ENCODE results near the gene IGSF1.
"Not testable (repeated sequence)": the region's sequence is repeated elsewhere in the genome, so short reads cannot be mapped to it uniquely, and the experiment has no call there.

IGSF1 gene

DNA sequence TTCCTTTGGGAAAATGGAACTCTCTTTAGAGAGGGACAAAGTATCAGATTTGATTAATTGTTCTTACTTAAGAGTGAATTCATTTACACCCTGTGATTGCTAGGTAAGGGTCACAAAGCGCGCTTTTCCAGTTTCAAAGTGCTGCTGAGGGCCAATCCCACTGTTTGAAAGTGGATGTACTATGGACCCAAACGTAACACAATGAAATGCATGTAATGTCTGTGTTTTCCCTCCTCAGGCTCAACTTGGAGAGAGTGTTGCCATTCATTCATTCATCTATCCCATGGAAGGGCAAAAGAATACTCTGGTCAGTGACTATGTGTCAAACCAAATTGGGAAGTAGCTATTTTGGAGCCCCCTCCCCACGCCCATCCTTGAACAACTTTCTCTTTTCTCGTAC lies 16.1 kb downstream of the IGSF1 start:
- FAIRE-seq (no peak), DNase-seq (ENCODE audit: insufficient read length, low spot score) (no peak)
- no peak for TF ChIP-seq PAX5 (IDR thresholded peaks at IDR 0.05; ENCODE audit: insufficient read depth, low read length, severe bottlenecking)
- no peak for TF ChIP-seq TAF1 (IDR thresholded peaks at IDR 0.05; ENCODE audit: low read depth, low read length)
- TF ChIP-seq POLR2AphosphoS5 (IDR thresholded peaks at IDR 0.05; ENCODE audit: low read depth, low read length): no peak
- TF ChIP-seq POLR2A (IDR thresholded peaks at IDR 0.05; ENCODE audit: low read depth, low read length): no peak
- no peak for TF ChIP-seq SPI1 (IDR thresholded peaks at IDR 0.05; ENCODE audit: low read depth, low read length)

GRCh38 chrX:131271826-131272225 lies 17.3 kb downstream of the IGSF1 start:
- FAIRE-seq (no peak), DNase-seq (ENCODE audit: insufficient read length, low spot score) (no peak)
- TF ChIP-seq SPI1 (IDR thresholded peaks at IDR 0.05; ENCODE audit: low read depth, low read length): no peak
- no peak for TF ChIP-seq TAF1 (IDR thresholded peaks at IDR 0.05; ENCODE audit: low read depth, low read length)
- TF ChIP-seq POU2F2 (IDR thresholded peaks at IDR 0.05; ENCODE audit: low read depth, low read length): no peak

DNA sequence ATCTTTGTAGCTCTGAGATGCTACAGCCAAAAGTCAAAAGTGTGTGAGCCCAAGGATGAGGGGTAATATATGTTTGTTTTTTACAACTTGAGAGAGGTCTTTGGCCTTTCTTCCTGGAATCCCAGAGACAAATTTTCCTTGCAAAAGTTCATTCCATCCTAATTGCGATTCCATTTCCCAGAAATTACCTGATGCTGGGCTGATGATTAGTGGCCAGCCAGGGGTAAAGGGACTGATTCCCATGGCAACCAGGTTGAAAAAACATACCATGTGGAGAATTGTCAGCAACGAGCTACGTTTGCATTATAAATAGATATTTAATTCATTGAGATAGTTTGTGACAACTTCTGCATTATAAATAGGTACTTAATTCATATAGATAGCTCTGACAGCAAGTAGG lies 17.8 kb downstream of the IGSF1 start:
- TF ChIP-seq POLR2AphosphoS5 (IDR thresholded peaks at IDR 0.05; ENCODE audit: low read depth, low read length): no peak
- no peak for TF ChIP-seq PAX5 (IDR thresholded peaks at IDR 0.05; ENCODE audit: insufficient read depth, low read length, severe bottlenecking)
- no peak for TF ChIP-seq TAF1 (IDR thresholded peaks at IDR 0.05; ENCODE audit: low read depth, low read length)
- TF ChIP-seq POU2F2 (IDR thresholded peaks at IDR 0.05; ENCODE audit: low read depth, low read length): no peak
- no peak for TF ChIP-seq POLR2A (IDR thresholded peaks at IDR 0.05; ENCODE audit: low read depth, low read length)
- TF ChIP-seq SPI1 (IDR thresholded peaks at IDR 0.05; ENCODE audit: low read depth, low read length): no peak
- DNase-seq (ENCODE audit: insufficient read length, low spot score) (no peak), FAIRE-seq (no peak)

DNA sequence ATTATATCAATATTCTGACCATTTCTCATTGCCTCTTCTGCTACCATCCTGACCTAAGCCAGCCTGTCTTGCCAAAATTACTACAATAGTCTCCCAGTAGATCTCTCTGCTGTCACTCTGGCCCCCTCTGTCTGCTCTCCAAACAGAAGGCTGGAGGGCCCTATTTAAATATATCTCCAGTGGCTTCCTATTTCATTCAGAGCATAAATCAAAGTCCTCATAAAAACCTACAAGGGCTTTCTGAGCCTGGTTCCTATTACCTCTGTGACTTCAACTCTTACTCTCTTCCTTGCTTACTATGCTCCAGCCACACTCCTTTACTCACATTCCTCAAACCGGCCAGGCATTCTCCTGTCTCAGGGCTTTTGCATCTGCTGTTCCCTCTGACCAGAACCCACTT lies 19.0 kb downstream of the IGSF1 start:
- FAIRE-seq (no peak), DNase-seq (ENCODE audit: insufficient read length, low spot score) (no peak)
- TF ChIP-seq POLR2A (IDR thresholded peaks at IDR 0.05; ENCODE audit: low read depth, low read length) (no peak), TAF1 (IDR thresholded peaks at IDR 0.05; ENCODE audit: low read depth, low read length) (no peak), SPI1 (IDR thresholded peaks at IDR 0.05; ENCODE audit: low read depth, low read length) (no peak), POU2F2 (IDR thresholded peaks at IDR 0.05; ENCODE audit: low read depth, low read length) (no peak)

DNA sequence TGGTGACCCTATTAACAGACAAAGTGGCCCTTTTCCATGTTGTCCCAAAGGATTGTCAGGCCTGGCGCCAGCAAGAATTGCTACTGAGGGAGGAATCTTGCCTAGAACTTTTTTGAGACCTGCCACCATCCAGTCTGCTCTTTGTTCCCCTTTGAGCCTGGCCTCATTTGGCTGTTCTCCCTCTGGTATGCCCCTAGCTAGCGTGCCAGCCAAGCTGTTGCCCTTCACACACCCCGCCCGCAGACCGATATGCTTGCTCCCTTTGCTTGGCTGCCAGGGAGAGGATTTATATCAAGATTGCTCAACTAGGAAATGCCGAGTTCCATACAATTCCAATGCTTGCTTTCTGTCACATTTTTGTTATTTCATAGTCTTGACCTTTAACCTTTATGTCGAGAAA lies 24.4 kb downstream of the IGSF1 start:
- FAIRE-seq (no peak), DNase-seq (ENCODE audit: insufficient read length, low spot score) (no peak)
- TF ChIP-seq POLR2A (IDR thresholded peaks at IDR 0.05; ENCODE audit: low read depth, low read length): no peak
- TF ChIP-seq PAX5 (IDR thresholded peaks at IDR 0.05; ENCODE audit: insufficient read depth, low read length, severe bottlenecking): no peak
- no peak for TF ChIP-seq SPI1 (IDR thresholded peaks at IDR 0.05; ENCODE audit: low read depth, low read length)
- TF ChIP-seq POLR2AphosphoS5 (IDR thresholded peaks at IDR 0.05; ENCODE audit: low read depth, low read length): no peak
- no peak for TF ChIP-seq POU2F2 (IDR thresholded peaks at IDR 0.05; ENCODE audit: low read depth, low read length)
- no peak for TF ChIP-seq TAF1 (IDR thresholded peaks at IDR 0.05; ENCODE audit: low read depth, low read length)

DNA sequence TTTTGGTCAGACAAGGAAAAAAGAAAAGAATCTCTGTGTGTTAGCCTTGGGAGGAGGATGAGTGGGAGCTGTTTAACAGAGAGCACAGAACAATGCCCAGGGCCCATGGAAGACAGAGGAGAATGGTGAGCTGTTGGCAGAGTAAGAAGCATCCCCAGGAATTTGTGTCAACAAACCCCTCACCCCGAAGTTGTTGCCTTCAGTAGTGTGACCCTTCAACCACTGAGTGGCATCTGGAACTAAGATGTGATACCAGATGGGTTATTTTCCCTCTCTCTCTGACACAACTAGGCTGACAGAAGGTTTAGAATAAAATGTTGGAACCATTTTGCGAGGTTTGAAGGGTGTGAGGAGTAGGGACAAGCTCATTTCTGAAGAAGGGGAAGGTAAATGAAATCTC lies 25.1 kb downstream of the IGSF1 start:
- FAIRE-seq (no peak), DNase-seq (ENCODE audit: insufficient read length, low spot score) (no peak)
- TF ChIP-seq POLR2A (IDR thresholded peaks at IDR 0.05; ENCODE audit: low read depth, low read length) (no peak), TAF1 (IDR thresholded peaks at IDR 0.05; ENCODE audit: low read depth, low read length) (no peak), POU2F2 (IDR thresholded peaks at IDR 0.05; ENCODE audit: low read depth, low read length) (no peak), PAX5 (IDR thresholded peaks at IDR 0.05; ENCODE audit: insufficient read depth, low read length, severe bottlenecking) (no peak), SPI1 (IDR thresholded peaks at IDR 0.05; ENCODE audit: low read depth, low read length) (no peak), POLR2AphosphoS5 (IDR thresholded peaks at IDR 0.05; ENCODE audit: low read depth, low read length) (no peak)

DNA sequence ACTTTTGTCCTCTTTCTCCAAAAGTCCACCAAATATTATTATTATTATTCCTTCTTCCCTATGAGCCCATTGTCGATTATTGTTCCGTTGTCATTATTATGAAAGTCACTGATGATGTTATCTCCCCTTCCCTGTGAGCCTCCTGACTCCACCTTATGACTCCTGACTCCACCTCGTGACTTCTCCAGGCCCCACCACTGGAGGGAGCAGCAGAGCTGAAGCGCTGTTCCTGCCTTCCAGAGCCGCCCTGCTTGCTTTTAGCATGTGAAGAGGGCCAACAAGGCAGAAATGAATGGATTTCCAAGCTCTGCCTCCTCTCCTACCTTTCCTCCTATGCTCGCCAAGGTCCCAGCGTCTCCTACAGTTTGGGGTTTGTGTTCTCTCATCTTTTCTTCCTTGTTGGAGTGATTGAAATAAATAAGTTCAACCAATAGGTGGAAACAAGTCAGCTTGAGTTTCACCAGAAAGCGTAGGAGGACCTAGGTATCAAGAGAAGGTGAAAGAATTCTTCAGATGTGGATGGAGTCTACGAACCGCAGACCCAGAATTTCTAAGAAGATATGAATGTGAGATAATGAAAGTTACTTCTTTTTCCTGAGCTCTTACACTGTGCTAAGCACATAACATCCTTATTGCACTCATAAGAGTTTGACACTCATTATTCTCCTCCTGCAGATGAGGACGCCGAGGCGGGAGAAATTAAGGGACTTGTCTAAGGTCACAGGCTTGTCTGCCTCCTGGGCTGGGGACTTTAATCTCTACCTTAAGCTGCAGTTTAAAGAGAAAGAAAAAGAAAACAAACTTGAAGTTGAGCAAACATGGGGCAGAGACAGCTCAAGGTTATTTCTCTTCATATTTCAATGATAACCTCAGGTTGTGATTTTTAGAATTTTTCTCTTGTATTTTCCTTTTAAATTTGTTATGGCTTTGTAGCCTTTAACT lies 26.1 kb downstream of the IGSF1 start:
- peak; percentile 54 for FAIRE-seq
- no peak for DNase-seq (ENCODE audit: insufficient read length, low spot score)
- TF ChIP-seq POLR2AphosphoS5 (IDR thresholded peaks at IDR 0.05; ENCODE audit: low read depth, low read length) (no peak), PAX5 (IDR thresholded peaks at IDR 0.05; ENCODE audit: insufficient read depth, low read length, severe bottlenecking) (no peak), TAF1 (IDR thresholded peaks at IDR 0.05; ENCODE audit: low read depth, low read length) (no peak), POU2F2 (IDR thresholded peaks at IDR 0.05; ENCODE audit: low read depth, low read length) (no peak), SPI1 (IDR thresholded peaks at IDR 0.05; ENCODE audit: low read depth, low read length) (no peak), POLR2A (IDR thresholded peaks at IDR 0.05; ENCODE audit: low read depth, low read length) (no peak)

DNA sequence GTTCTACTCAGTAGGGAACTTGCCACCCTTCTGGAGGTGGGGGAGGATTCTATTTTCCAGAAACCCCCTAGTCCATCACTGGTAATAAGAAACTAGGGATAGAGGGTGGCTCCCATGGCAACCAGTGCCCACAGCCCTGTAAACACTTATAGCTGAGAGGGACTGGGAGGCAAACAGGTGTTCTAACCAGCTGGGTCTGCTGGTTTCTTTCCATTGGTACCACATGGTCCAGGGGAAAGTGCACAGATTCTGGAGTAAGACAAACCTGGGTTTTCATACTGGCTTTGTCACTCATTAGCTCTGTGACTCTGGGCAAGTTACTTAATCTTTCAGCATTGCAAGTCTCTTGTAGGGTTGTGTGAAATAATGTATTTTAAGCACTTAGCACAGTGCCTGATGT lies 26.9 kb downstream of the IGSF1 start:
- DNase-seq (ENCODE audit: insufficient read length, low spot score) (no peak), FAIRE-seq (no peak)
- no peak for TF ChIP-seq POU2F2 (IDR thresholded peaks at IDR 0.05; ENCODE audit: low read depth, low read length)
- no peak for TF ChIP-seq POLR2A (IDR thresholded peaks at IDR 0.05; ENCODE audit: low read depth, low read length)
- no peak for TF ChIP-seq TAF1 (IDR thresholded peaks at IDR 0.05; ENCODE audit: low read depth, low read length)
- TF ChIP-seq POLR2AphosphoS5 (IDR thresholded peaks at IDR 0.05; ENCODE audit: low read depth, low read length): no peak
- TF ChIP-seq PAX5 (IDR thresholded peaks at IDR 0.05; ENCODE audit: insufficient read depth, low read length, severe bottlenecking): no peak
- TF ChIP-seq SPI1 (IDR thresholded peaks at IDR 0.05; ENCODE audit: low read depth, low read length): no peak

GRCh38 chrX:131257367-131257766 lies 31.7 kb downstream of the IGSF1 start:
- TF ChIP-seq POLR2A (IDR thresholded peaks at IDR 0.05; ENCODE audit: low read depth, low read length): no peak
- TF ChIP-seq PAX5 (IDR thresholded peaks at IDR 0.05; ENCODE audit: insufficient read depth, low read length, severe bottlenecking): no peak
- TF ChIP-seq POU2F2 (IDR thresholded peaks at IDR 0.05; ENCODE audit: low read depth, low read length): no peak
- no peak for TF ChIP-seq SPI1 (IDR thresholded peaks at IDR 0.05; ENCODE audit: low read depth, low read length)
- TF ChIP-seq POLR2AphosphoS5 (IDR thresholded peaks at IDR 0.05; ENCODE audit: low read depth, low read length): no peak
- no peak for TF ChIP-seq TAF1 (IDR thresholded peaks at IDR 0.05; ENCODE audit: low read depth, low read length)
- no peak for DNase-seq (ENCODE audit: insufficient read length, low spot score)
- no peak for FAIRE-seq

DNA sequence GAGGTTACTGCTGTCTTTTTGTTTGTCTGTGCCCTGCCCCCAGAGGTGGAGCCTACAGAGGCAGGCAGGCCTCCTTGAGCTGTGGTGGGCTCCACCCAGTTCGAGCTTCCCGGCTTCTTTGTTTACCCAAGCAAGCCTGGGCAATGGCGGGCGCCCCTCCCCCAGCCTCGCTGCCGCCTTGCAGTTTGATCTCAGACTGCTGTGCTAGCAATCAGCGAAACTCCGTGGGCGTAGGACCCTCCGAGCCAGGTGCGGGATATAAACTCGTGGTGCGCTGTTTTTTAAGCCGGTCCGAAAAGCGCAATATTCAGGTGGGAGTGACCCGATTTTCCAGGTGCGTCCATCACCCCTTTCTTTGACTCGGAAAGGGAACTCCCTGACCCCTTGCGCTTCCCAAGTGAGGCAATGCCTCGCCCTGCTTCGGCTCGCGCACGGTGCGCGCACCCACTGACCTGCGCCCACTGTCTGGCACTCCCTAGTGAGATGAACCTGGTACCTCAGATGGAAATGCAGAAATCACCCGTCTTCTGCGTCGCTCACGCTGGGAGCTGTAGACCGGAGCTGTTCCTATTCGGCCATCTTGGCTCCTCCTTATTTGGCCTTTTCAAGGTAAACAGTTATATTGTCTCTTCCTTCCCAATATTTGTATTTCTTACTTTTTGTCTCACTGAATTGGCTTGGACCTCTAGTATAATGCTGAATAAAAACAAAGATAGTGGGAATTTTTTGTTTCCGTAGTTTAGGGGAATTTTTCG lies 37.9 kb downstream of the IGSF1 start:
- not testable (repeated sequence) for DNase-seq (ENCODE audit: insufficient read length, low spot score); FAIRE-seq
